C4-2B (cell line): Measurements from ENCODE around the gene CACNA2D3.

Experiments used
- CTCF ChIP-seq: fragments of 450-650 bp; conservative IDR thresholded peaks from 2 replicates; pipeline ENCODE4 v1.5.1; 2017; ENCODE audit warnings: mild to moderate bottlenecking
- ZFX ChIP-seq: fragments of 450-650 bp; IDR thresholded peaks from 2 replicates; pipeline ENCODE4 v1.6.1; 2017

DNA sequence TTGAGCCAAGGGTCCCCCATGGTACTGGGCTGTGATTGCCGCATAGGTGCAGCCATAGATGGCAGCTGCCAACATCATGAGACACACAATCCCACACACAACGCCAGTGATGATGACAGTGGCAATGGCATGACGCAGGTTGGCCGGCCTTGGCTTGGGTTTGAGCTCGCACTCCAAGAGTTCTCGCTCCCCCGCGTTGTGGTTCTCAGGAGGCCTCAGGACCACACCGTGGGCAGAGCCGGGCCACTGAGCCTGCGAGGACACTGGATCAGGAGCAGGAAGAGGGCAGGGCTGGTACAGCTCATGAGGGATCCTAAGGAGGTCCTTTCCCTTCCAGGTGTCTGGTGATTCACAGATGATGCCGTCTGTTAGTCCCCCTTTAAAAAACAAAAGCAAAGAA, 796.2 kb downstream of the CACNA2D3 start:
- TF ChIP-seq CTCF (no peak), ZFX (no peak)
